ENCODE results near the gene CDS2. TPM values are rescaled to one million over a fixed set of nuclear protein-coding genes. Genes with fewer than 3 reads are reported as not detected.

The CDS2 gene
- polyA plus RNA-seq, 1 donor from 2014 or later: 66.7 TPM

- Histone ChIP-seq H4K20me1 (ENCODE audit: insufficient read depth) (no peaks in the 10 kb centered on the region), H3K27me3 (ENCODE audit: insufficient read depth, low read depth, low read length) (no peaks in the 10 kb centered on the region), H3K9me2 (ENCODE audit: insufficient read depth, low read length) (no peaks in the 10 kb centered on the region), H3K36me3 (ENCODE audit: insufficient read depth, low read length) (no peaks in the 10 kb centered on the region), H3K27ac (ENCODE audit: low read length) (no peak overlapping the region), H3K4me2 (ENCODE audit: low read length) (no peak overlapping the region), H3K79me2 (replicated peaks; ENCODE audit: insufficient read depth, low read length) (no peaks in the 10 kb centered on the region), H3K9ac (ENCODE audit: low read length) (no peak overlapping the region), H3K9me3 (ENCODE audit: low read length) (no peaks in the 10 kb centered on the region), H3F3A (ENCODE audit: insufficient read depth, low read length, poor library complexity, severe bottlenecking) (no peaks in the 10 kb centered on the region), H3K4me3 (ENCODE audit: low read length) (no peak overlapping the region), H2AFZ (ENCODE audit: low read depth, low read length) (no peak overlapping the region)
- TF ChIP-seq MXI1 (conservative IDR thresholded peaks at IDR 0.05; ENCODE audit: poor library complexity, severe bottlenecking): no peak
- no peak for TF ChIP-seq SMC3 (conservative IDR thresholded peaks at IDR 0.05; ENCODE audit: poor library complexity)
- no peak for TF ChIP-seq REST (IDR thresholded peaks at IDR 0.05; ENCODE audit: borderline replicate concordance)
- no peak for TF ChIP-seq POLR2AphosphoS5 (IDR thresholded peaks at IDR 0.05)
- TF ChIP-seq EZH2 (IDR thresholded peaks at IDR 0.05; ENCODE audit: borderline replicate concordance, insufficient read depth, low read length, poor library complexity, severe bottlenecking): no peak
- TF ChIP-seq TAF1 (IDR thresholded peaks at IDR 0.05; ENCODE audit: low read depth): no peak
- TF ChIP-seq CTCF (IDR thresholded peaks at IDR 0.05; ENCODE audit: poor library complexity, severe bottlenecking): no peak
- no peak for TF ChIP-seq RAD21 (conservative IDR thresholded peaks at IDR 0.05)
- no peak for TF ChIP-seq EP300 (conservative IDR thresholded peaks at IDR 0.05; ENCODE audit: poor library complexity, severe bottlenecking)
These were observed 36.6 kb upstream of the CDS2 start for GRCh38 chr20:5090191-5090590.

DNA sequence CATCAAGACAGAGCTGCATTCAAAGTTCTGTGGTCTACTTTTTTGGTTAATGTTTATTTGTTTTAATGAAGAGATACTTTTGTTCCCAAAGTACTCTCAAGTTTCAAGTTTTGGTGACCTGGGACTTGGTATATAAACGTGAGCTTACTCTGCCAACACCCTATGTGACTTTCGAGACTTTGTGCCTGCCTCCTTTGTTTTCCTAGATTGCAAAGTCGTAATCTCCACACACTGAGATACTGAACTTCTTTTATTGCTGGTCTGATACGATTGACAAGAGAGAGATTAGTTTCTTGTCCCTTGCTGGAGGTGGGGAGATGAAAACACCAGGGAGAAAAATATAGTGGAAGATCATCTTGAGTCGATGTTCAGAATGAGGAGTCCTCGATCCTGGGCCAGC is 34.9 kb upstream of the CDS2 start:
- Histone ChIP-seq H4K20me1 (ENCODE audit: insufficient read depth) (no peaks in the 10 kb centered on the region), H3F3A (ENCODE audit: insufficient read depth, low read length, poor library complexity, severe bottlenecking) (no peaks in the 10 kb centered on the region), H3K4me3 (ENCODE audit: low read length) (no peak overlapping the region), H3K4me2 (ENCODE audit: low read length) (no peak overlapping the region), H3K9me2 (ENCODE audit: insufficient read depth, low read length) (no peaks in the 10 kb centered on the region), H3K27ac (ENCODE audit: low read length) (no peak overlapping the region), H3K36me3 (ENCODE audit: insufficient read depth, low read length) (no peaks in the 10 kb centered on the region), H3K79me2 (replicated peaks; ENCODE audit: insufficient read depth, low read length) (no peaks in the 10 kb centered on the region), H2AFZ (ENCODE audit: low read depth, low read length) (no peak overlapping the region), H3K9me3 (ENCODE audit: low read length) (no peaks in the 10 kb centered on the region), H3K27me3 (ENCODE audit: insufficient read depth, low read depth, low read length) (no peaks in the 10 kb centered on the region), H3K9ac (ENCODE audit: low read length) (no peak overlapping the region)
- TF ChIP-seq CTCF (IDR thresholded peaks at IDR 0.05; ENCODE audit: poor library complexity, severe bottlenecking) (no peak), EZH2 (IDR thresholded peaks at IDR 0.05; ENCODE audit: borderline replicate concordance, insufficient read depth, low read length, poor library complexity, severe bottlenecking) (no peak), EP300 (conservative IDR thresholded peaks at IDR 0.05; ENCODE audit: poor library complexity, severe bottlenecking) (no peak), SMC3 (conservative IDR thresholded peaks at IDR 0.05; ENCODE audit: poor library complexity) (no peak), MXI1 (conservative IDR thresholded peaks at IDR 0.05; ENCODE audit: poor library complexity, severe bottlenecking) (no peak), RAD21 (conservative IDR thresholded peaks at IDR 0.05) (no peak), POLR2AphosphoS5 (IDR thresholded peaks at IDR 0.05) (no peak), TAF1 (IDR thresholded peaks at IDR 0.05; ENCODE audit: low read depth) (no peak), REST (IDR thresholded peaks at IDR 0.05; ENCODE audit: borderline replicate concordance) (no peak)
